ENCODE data around the gene RAB41. TPM values are rescaled to one million over a fixed set of nuclear protein-coding genes. Genes with fewer than 3 reads are reported as not detected.
A peak's percentile ranks its signal among the peaks of the same experiment; 100 is the strongest.

Gene RAB41
- total and polyA plus RNA-seq, 2 of the 13 experiments (the other 11 are each of a cell fraction or from before 2014, with no cell fraction given): not detected

DNA sequence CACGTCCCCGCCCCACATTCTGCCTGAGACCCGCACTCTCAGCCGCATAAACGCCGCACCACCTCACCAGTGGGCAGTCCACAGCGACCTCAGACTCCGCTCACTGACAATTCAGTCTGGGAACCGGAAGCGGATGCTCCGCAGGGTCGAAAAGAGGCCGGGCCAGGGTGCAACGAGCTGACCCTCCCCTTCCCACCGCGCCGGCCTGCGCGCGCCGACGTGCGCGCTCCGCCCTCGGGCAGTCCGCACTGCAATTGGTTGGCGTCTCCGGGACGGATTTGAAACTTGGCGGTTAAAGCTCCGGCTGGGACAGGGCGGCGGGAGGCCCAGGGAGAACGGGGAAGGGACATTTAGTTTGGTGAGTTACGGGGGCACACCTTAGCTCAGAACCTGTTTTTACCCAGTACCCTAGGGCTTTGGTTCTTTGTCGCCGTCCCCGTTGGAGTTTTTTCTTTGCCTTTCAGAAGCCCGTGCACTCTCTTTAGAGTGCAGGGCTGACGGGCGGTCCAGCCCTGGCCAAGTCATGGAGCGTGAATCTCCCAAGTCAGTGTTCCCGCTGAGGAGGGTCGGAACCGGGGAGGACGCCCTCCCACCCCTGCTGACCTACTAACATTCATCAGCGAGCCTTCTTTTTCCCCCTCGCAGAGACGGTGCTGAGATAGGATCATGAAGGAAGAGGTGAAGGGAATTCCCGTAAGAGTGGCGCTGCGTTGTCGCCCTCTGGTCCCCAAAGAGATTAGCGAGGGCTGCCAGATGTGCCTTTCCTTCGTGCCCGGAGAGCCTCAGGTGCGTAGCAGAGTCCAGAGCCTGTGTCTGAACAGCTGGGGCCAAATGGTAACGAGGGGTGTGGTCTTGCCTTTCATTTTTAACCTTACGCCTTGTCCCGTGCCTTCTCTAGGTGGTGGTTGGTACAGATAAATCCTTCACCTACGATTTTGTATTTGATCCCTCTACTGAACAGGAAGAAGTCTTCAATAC, 8.1 kb downstream of the RAB41 start, which contains the start of the genes KIF4A and PDZD11 (continued):
- TF ChIP-seq, protein P1, sequence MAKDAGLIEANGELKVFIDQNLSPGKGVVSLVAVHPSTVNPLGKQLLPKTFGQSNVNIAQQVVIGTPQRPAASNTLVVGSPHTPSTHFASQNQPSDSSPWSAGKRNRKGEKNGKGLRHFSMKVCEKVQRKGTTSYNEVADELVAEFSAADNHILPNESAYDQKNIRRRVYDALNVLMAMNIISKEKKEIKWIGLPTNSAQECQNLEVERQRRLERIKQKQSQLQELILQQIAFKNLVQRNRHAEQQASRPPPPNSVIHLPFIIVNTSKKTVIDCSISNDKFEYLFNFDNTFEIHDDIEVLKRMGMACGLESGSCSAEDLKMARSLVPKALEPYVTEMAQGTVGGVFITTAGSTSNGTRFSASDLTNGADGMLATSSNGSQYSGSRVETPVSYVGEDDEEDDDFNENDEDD (CRISPR knock-in tag; IDR thresholded peaks at IDR 0.05; ENCODE audit: borderline replicate concordance): peak; percentile 93
- TF ChIP-seq CBX1 (IDR thresholded peaks at IDR 0.05; ENCODE audit: low read depth) (no peak), ARHGAP35 (CRISPR knock-in tag; IDR thresholded peaks at IDR 0.05; ENCODE audit: borderline replicate concordance) (no peak), ZNF382 (CRISPR knock-in tag; IDR thresholded peaks at IDR 0.05; ENCODE audit: borderline replicate concordance) (no peak), ZNF652 (CRISPR knock-in tag; IDR thresholded peaks at IDR 0.05; ENCODE audit: borderline replicate concordance, low read depth) (no peak), NAIF1 (CRISPR knock-in tag; IDR thresholded peaks at IDR 0.05; ENCODE audit: borderline replicate concordance) (no peak), STAG1 (CRISPR knock-in tag; IDR thresholded peaks at IDR 0.05) (no peak), TCF7L2 (IDR thresholded peaks at IDR 0.05; ENCODE audit: low read depth, low read length) (no peak), ZNF773 (CRISPR knock-in tag; IDR thresholded peaks at IDR 0.05; ENCODE audit: borderline replicate concordance) (no peak), HNRNPLL (IDR thresholded peaks at IDR 0.05; ENCODE audit: low read depth, low read length, poor library complexity, severe bottlenecking) (no peak), MXI1 (IDR thresholded peaks at IDR 0.05; ENCODE audit: borderline replicate concordance, low read depth, low read length) (peak; percentile 64; the same call in 1 of the 3 replicates), ZNF556 (CRISPR knock-in tag; IDR thresholded peaks at IDR 0.05; ENCODE audit: borderline replicate concordance) (no peak)
- TF ChIP-seq, protein P2, sequence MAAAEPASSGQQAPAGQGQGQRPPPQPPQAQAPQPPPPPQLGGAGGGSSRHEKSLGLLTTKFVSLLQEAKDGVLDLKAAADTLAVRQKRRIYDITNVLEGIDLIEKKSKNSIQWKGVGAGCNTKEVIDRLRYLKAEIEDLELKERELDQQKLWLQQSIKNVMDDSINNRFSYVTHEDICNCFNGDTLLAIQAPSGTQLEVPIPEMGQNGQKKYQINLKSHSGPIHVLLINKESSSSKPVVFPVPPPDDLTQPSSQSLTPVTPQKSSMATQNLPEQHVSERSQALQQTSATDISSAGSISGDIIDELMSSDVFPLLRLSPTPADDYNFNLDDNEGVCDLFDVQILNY (CRISPR knock-in tag; conservative IDR thresholded peaks at IDR 0.05): peak; percentile 75
- TF ChIP-seq, protein P3, sequence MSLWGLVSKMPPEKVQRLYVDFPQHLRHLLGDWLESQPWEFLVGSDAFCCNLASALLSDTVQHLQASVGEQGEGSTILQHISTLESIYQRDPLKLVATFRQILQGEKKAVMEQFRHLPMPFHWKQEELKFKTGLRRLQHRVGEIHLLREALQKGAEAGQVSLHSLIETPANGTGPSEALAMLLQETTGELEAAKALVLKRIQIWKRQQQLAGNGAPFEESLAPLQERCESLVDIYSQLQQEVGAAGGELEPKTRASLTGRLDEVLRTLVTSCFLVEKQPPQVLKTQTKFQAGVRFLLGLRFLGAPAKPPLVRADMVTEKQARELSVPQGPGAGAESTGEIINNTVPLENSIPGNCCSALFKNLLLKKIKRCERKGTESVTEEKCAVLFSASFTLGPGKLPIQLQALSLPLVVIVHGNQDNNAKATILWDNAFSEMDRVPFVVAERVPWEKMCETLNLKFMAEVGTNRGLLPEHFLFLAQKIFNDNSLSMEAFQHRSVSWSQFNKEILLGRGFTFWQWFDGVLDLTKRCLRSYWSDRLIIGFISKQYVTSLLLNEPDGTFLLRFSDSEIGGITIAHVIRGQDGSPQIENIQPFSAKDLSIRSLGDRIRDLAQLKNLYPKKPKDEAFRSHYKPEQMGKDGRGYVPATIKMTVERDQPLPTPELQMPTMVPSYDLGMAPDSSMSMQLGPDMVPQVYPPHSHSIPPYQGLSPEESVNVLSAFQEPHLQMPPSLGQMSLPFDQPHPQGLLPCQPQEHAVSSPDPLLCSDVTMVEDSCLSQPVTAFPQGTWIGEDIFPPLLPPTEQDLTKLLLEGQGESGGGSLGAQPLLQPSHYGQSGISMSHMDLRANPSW (CRISPR knock-in tag; IDR thresholded peaks at IDR 0.05; ENCODE audit: borderline replicate concordance): no peak
- TF ChIP-seq, protein P4, sequence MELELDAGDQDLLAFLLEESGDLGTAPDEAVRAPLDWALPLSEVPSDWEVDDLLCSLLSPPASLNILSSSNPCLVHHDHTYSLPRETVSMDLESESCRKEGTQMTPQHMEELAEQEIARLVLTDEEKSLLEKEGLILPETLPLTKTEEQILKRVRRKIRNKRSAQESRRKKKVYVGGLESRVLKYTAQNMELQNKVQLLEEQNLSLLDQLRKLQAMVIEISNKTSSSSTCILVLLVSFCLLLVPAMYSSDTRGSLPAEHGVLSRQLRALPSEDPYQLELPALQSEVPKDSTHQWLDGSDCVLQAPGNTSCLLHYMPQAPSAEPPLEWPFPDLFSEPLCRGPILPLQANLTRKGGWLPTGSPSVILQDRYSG (CRISPR knock-in tag; IDR thresholded peaks at IDR 0.05): no peak
- TF ChIP-seq, protein P5, sequence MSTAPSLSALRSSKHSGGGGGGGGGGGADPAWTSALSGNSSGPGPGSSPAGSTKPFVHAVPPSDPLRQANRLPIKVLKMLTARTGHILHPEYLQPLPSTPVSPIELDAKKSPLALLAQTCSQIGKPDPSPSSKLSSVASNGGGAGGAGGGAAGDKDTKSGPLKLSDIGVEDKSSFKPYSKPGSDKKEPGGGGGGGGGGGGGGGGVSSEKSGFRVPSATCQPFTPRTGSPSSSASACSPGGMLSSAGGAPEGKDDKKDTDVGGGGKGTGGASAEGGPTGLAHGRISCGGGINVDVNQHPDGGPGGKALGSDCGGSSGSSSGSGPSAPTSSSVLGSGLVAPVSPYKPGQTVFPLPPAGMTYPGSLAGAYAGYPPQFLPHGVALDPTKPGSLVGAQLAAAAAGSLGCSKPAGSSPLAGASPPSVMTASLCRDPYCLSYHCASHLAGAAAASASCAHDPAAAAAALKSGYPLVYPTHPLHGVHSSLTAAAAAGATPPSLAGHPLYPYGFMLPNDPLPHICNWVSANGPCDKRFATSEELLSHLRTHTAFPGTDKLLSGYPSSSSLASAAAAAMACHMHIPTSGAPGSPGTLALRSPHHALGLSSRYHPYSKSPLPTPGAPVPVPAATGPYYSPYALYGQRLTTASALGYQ (CRISPR knock-in tag; IDR thresholded peaks at IDR 0.05): no peak
- TF ChIP-seq, protein P6, sequence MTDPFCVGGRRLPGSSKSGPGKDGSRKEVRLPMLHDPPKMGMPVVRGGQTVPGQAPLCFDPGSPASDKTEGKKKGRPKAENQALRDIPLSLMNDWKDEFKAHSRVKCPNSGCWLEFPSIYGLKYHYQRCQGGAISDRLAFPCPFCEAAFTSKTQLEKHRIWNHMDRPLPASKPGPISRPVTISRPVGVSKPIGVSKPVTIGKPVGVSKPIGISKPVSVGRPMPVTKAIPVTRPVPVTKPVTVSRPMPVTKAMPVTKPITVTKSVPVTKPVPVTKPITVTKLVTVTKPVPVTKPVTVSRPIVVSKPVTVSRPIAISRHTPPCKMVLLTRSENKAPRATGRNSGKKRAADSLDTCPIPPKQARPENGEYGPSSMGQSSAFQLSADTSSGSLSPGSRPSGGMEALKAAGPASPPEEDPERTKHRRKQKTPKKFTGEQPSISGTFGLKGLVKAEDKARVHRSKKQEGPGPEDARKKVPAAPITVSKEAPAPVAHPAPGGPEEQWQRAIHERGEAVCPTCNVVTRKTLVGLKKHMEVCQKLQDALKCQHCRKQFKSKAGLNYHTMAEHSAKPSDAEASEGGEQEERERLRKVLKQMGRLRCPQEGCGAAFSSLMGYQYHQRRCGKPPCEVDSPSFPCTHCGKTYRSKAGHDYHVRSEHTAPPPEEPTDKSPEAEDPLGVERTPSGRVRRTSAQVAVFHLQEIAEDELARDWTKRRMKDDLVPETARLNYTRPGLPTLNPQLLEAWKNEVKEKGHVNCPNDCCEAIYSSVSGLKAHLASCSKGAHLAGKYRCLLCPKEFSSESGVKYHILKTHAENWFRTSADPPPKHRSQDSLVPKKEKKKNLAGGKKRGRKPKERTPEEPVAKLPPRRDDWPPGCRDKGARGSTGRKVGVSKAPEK (CRISPR knock-in tag; IDR thresholded peaks at IDR 0.05; ENCODE audit: borderline replicate concordance): no peak
